ENCODE data around the gene MACROH2A2.
"Not testable (repeated sequence)": the region's sequence is repeated elsewhere in the genome, so short reads cannot be mapped to it uniquely, and the experiment has no call there.

MACROH2A2 gene

GRCh38 chr10:70097459-70097858 is 44.8 kb downstream of the MACROH2A2 start:
- Histone ChIP-seq H3K4me3 (ENCODE audit: insufficient read depth, low read depth, low read length) (no peak overlapping the region), H3K27me3 (ENCODE audit: control insufficient read depth, insufficient read depth, low read length, poor library complexity, severe bottlenecking) (no peaks in the 10 kb centered on the region), H3K4me1 (ENCODE audit: control insufficient read depth, insufficient read depth, low read length) (no peaks in the 10 kb centered on the region), H3K36me3 (ENCODE audit: control insufficient read depth, insufficient read depth, low read length) (peaks cover 63% of the 10 kb centered on the region), H3K27ac (ENCODE audit: insufficient read depth, low read depth, low read length, poor library complexity, severe bottlenecking) (no peak overlapping the region), H3K9me3 (ENCODE audit: control insufficient read depth, low read length) (no peaks in the 10 kb centered on the region)

GRCh38 chr10:70098271-70098670 is 45.6 kb downstream of the MACROH2A2 start:
- Histone ChIP-seq H3K27ac (ENCODE audit: insufficient read depth, low read depth, low read length, poor library complexity, severe bottlenecking) (no peak overlapping the region), H3K9me3 (ENCODE audit: control insufficient read depth, low read length) (no peaks in the 10 kb centered on the region), H3K36me3 (ENCODE audit: control insufficient read depth, insufficient read depth, low read length) (peaks cover 67% of the 10 kb centered on the region), H3K4me3 (ENCODE audit: insufficient read depth, low read depth, low read length) (no peak overlapping the region), H3K4me1 (ENCODE audit: control insufficient read depth, insufficient read depth, low read length) (no peaks in the 10 kb centered on the region), H3K27me3 (ENCODE audit: control insufficient read depth, insufficient read depth, low read length, poor library complexity, severe bottlenecking) (no peaks in the 10 kb centered on the region)
- 75 to 97% methylated on average over 2 to 3 of the region's 3 CpGs for WGBS, 2 experiments

- H3K9me3 ChIP-seq (ENCODE audit: control insufficient read depth, low read length); H3K4me3 ChIP-seq (ENCODE audit: insufficient read depth, low read depth, low read length); H3K27ac ChIP-seq (ENCODE audit: insufficient read depth, low read depth, low read length, poor library complexity, severe bottlenecking); H3K27me3 ChIP-seq (ENCODE audit: control insufficient read depth, insufficient read depth, low read length, poor library complexity, severe bottlenecking): not testable (repeated sequence)
- Histone ChIP-seq H3K36me3 (ENCODE audit: control insufficient read depth, insufficient read depth, low read length) (peaks cover 58% of the 10 kb centered on the region), H3K4me1 (ENCODE audit: control insufficient read depth, insufficient read depth, low read length) (peaks cover 12% of the 10 kb centered on the region)
- WGBS, 2 experiments: 96 to 97% methylated on average over 11 of the region's 11 CpGs
These were observed 48.5 kb downstream of the MACROH2A2 start for GRCh38 chr10:70101068-70101562.

GRCh38 chr10:70101668-70102067 is 49.0 kb downstream of the MACROH2A2 start:
- Histone ChIP-seq H3K27me3 (ENCODE audit: control insufficient read depth, insufficient read depth, low read length, poor library complexity, severe bottlenecking) (no peaks in the 10 kb centered on the region), H3K27ac (ENCODE audit: insufficient read depth, low read depth, low read length, poor library complexity, severe bottlenecking) (no peak overlapping the region), H3K9me3 (ENCODE audit: control insufficient read depth, low read length) (no peaks in the 10 kb centered on the region), H3K4me1 (ENCODE audit: control insufficient read depth, insufficient read depth, low read length) (peaks cover 12% of the 10 kb centered on the region), H3K4me3 (ENCODE audit: insufficient read depth, low read depth, low read length) (no peak overlapping the region), H3K36me3 (ENCODE audit: control insufficient read depth, insufficient read depth, low read length) (peaks cover 58% of the 10 kb centered on the region)
- 80 to 82% methylated on average over 3 of the region's 3 CpGs for WGBS, 2 experiments

- peaks cover 43% of the 10 kb centered on the region for H3K36me3 ChIP-seq (ENCODE audit: control insufficient read depth, insufficient read depth, low read length)
These were observed 54.5 kb downstream of the MACROH2A2 start for GRCh38 chr10:70106958-70107791.

GRCh38 chr10:70109064-70109729 is 56.6 kb downstream of the MACROH2A2 start:
- Histone ChIP-seq H3K27me3 (ENCODE audit: control insufficient read depth, insufficient read depth, low read length, poor library complexity, severe bottlenecking) (no peaks in the 10 kb centered on the region), H3K27ac (ENCODE audit: insufficient read depth, low read depth, low read length, poor library complexity, severe bottlenecking) (no peak overlapping the region), H3K9me3 (ENCODE audit: control insufficient read depth, low read length) (no peaks in the 10 kb centered on the region), H3K36me3 (ENCODE audit: control insufficient read depth, insufficient read depth, low read length) (peaks cover 28% of the 10 kb centered on the region), H3K4me3 (ENCODE audit: insufficient read depth, low read depth, low read length) (no peak overlapping the region), H3K4me1 (ENCODE audit: control insufficient read depth, insufficient read depth, low read length) (peaks cover 12% of the 10 kb centered on the region)
- WGBS, 2 experiments: 95% methylated on average over 18 of the region's 18 CpGs

More at GRCh38 chr10:70106958-70107791, 54.5 kb downstream of the MACROH2A2 start:
- Histone ChIP-seq H3K4me3 (ENCODE audit: insufficient read depth, low read depth, low read length) (no peak overlapping the region), H3K27me3 (ENCODE audit: control insufficient read depth, insufficient read depth, low read length, poor library complexity, severe bottlenecking) (no peaks in the 10 kb centered on the region), H3K4me1 (ENCODE audit: control insufficient read depth, insufficient read depth, low read length) (peaks cover 12% of the 10 kb centered on the region), H3K27ac (ENCODE audit: insufficient read depth, low read depth, low read length, poor library complexity, severe bottlenecking) (no peak overlapping the region), H3K9me3 (ENCODE audit: control insufficient read depth, low read length) (no peaks in the 10 kb centered on the region)
- WGBS, 2 experiments: 66% methylated on average over 22 of the region's 22 CpGs

GRCh38 chr10:70111496-70111895 is 58.9 kb downstream of the MACROH2A2 start:
- Histone ChIP-seq H3K27ac (ENCODE audit: insufficient read depth, low read depth, low read length, poor library complexity, severe bottlenecking) (no peak overlapping the region), H3K36me3 (ENCODE audit: control insufficient read depth, insufficient read depth, low read length) (peaks cover 21% of the 10 kb centered on the region), H3K9me3 (ENCODE audit: control insufficient read depth, low read length) (no peaks in the 10 kb centered on the region), H3K4me1 (ENCODE audit: control insufficient read depth, insufficient read depth, low read length) (no peaks in the 10 kb centered on the region), H3K4me3 (ENCODE audit: insufficient read depth, low read depth, low read length) (no peak overlapping the region), H3K27me3 (ENCODE audit: control insufficient read depth, insufficient read depth, low read length, poor library complexity, severe bottlenecking) (no peaks in the 10 kb centered on the region)
- 95 to 96% methylated on average over 22 of the region's 22 CpGs for WGBS, 2 experiments

- H3K36me3 ChIP-seq (ENCODE audit: control insufficient read depth, insufficient read depth, low read length): peaks cover 21% of the 10 kb centered on the region
These were observed 59.4 kb downstream of the MACROH2A2 start for GRCh38 chr10:70112071-70112470.

GRCh38 chr10:70114902-70115301 is 62.3 kb downstream of the MACROH2A2 start:
- H3K36me3 ChIP-seq (ENCODE audit: control insufficient read depth, insufficient read depth, low read length): peaks cover 11% of the 10 kb centered on the region
- no peaks in the 10 kb centered on the region for H3K27me3 ChIP-seq (ENCODE audit: control insufficient read depth, insufficient read depth, low read length, poor library complexity, severe bottlenecking)
- H3K9me3 ChIP-seq (ENCODE audit: control insufficient read depth, low read length): no peaks in the 10 kb centered on the region
- 94 to 95% methylated on average over 15 of the region's 15 CpGs for WGBS, 2 experiments
- H3K27ac ChIP-seq (ENCODE audit: insufficient read depth, low read depth, low read length, poor library complexity, severe bottlenecking): no peak overlapping the region
- no peaks in the 10 kb centered on the region for H3K4me1 ChIP-seq (ENCODE audit: control insufficient read depth, insufficient read depth, low read length)
- no peak overlapping the region for H3K4me3 ChIP-seq (ENCODE audit: insufficient read depth, low read depth, low read length)

More at GRCh38 chr10:70112071-70112470, 59.4 kb downstream of the MACROH2A2 start:
- Histone ChIP-seq H3K27me3 (ENCODE audit: control insufficient read depth, insufficient read depth, low read length, poor library complexity, severe bottlenecking) (no peaks in the 10 kb centered on the region), H3K4me3 (ENCODE audit: insufficient read depth, low read depth, low read length) (no peak overlapping the region), H3K9me3 (ENCODE audit: control insufficient read depth, low read length) (no peaks in the 10 kb centered on the region), H3K4me1 (ENCODE audit: control insufficient read depth, insufficient read depth, low read length) (no peaks in the 10 kb centered on the region), H3K27ac (ENCODE audit: insufficient read depth, low read depth, low read length, poor library complexity, severe bottlenecking) (no peak overlapping the region)
- 93 to 95% methylated on average over 7 of the region's 8 CpGs for WGBS, 2 experiments

- Histone ChIP-seq H3K9me3 (ENCODE audit: control insufficient read depth, low read length) (no peaks in the 10 kb centered on the region), H3K36me3 (ENCODE audit: control insufficient read depth, insufficient read depth, low read length) (peaks cover 6% of the 10 kb centered on the region), H3K27me3 (ENCODE audit: control insufficient read depth, insufficient read depth, low read length, poor library complexity, severe bottlenecking) (no peaks in the 10 kb centered on the region), H3K4me1 (ENCODE audit: control insufficient read depth, insufficient read depth, low read length) (no peaks in the 10 kb centered on the region), H3K4me3 (ENCODE audit: insufficient read depth, low read depth, low read length) (no peak overlapping the region), H3K27ac (ENCODE audit: insufficient read depth, low read depth, low read length, poor library complexity, severe bottlenecking) (no peak overlapping the region)
- WGBS, 2 experiments: 58 to 60% methylated on average over 12 of the region's 12 CpGs
These were observed 63.5 kb downstream of the MACROH2A2 start for GRCh38 chr10:70115948-70116682.
